Measurements from ENCODE around the gene RIC8A. TPM values are rescaled to one million over a fixed set of nuclear protein-coding genes. Genes with fewer than 3 reads are reported as not detected.
"Not testable (repeated sequence)": the region's sequence is repeated elsewhere in the genome, so short reads cannot be mapped to it uniquely, and the experiment has no call there.

RIC8A gene
- total RNA-seq, 4 donors from 2014 or later = 65.0 to 108 (median 86.8) TPM

- peak in 1 of 3 donors; percentile 28 for DNase-seq
- Histone ChIP-seq H3K27me3 (no peaks in the 10 kb centered on the region), H3K4me1 (no peaks in the 10 kb centered on the region), H3K27ac (no peak overlapping the region), H3K36me3 (peaks cover 0 to 54% (median 0%) of the 10 kb centered on the region in 3 donors), H3K4me3 (no peak overlapping the region), H3K9me3 (no peaks in the 10 kb centered on the region)
- TF ChIP-seq, protein P1, sequence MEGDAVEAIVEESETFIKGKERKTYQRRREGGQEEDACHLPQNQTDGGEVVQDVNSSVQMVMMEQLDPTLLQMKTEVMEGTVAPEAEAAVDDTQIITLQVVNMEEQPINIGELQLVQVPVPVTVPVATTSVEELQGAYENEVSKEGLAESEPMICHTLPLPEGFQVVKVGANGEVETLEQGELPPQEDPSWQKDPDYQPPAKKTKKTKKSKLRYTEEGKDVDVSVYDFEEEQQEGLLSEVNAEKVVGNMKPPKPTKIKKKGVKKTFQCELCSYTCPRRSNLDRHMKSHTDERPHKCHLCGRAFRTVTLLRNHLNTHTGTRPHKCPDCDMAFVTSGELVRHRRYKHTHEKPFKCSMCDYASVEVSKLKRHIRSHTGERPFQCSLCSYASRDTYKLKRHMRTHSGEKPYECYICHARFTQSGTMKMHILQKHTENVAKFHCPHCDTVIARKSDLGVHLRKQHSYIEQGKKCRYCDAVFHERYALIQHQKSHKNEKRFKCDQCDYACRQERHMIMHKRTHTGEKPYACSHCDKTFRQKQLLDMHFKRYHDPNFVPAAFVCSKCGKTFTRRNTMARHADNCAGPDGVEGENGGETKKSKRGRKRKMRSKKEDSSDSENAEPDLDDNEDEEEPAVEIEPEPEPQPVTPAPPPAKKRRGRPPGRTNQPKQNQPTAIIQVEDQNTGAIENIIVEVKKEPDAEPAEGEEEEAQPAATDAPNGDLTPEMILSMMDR (IDR thresholded peaks at IDR 0.05) = no peak
- no peak for TF ChIP-seq POLR2A (IDR thresholded peaks at IDR 0.05)
Measured at GRCh38 chr11:216081-216974, 8.8 kb downstream of the RIC8A start.

DNA sequence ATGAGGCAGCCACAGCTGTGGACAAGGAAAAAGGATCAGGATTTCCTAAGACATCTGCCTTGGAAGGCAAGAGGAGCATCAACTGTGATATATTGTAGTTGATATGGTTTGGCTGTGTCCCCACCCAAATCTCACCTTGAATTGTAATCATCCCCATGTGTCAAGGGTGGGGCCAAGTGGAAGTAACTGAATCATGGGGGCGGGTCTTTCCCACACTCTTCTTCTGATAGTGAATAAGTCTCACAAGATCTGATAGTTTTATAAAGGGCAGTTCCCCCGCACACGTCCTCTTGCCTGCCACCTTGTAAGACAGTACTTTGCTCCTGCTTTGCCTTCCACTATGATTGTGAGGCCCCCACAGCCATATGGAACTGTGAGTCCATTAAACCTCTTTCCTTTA lies 10.2 kb downstream of the RIC8A start:
- H3K4me1 ChIP-seq = no peaks in the 10 kb centered on the region
- peaks cover 0 to 46% (median 0%) of the 10 kb centered on the region in 3 donors for H3K36me3 ChIP-seq
- no peak for TF ChIP-seq POLR2A (IDR thresholded peaks at IDR 0.05)
- TF ChIP-seq, protein P1 (IDR thresholded peaks at IDR 0.05) = no peak
- DNase-seq = peak in 1 of 3 donors; percentile 13
- no peaks in the 10 kb centered on the region for H3K27me3 ChIP-seq
- H3K27ac ChIP-seq = no peak overlapping the region
- H3K9me3 ChIP-seq = no peaks in the 10 kb centered on the region
- H3K4me3 ChIP-seq = no peak overlapping the region

DNA sequence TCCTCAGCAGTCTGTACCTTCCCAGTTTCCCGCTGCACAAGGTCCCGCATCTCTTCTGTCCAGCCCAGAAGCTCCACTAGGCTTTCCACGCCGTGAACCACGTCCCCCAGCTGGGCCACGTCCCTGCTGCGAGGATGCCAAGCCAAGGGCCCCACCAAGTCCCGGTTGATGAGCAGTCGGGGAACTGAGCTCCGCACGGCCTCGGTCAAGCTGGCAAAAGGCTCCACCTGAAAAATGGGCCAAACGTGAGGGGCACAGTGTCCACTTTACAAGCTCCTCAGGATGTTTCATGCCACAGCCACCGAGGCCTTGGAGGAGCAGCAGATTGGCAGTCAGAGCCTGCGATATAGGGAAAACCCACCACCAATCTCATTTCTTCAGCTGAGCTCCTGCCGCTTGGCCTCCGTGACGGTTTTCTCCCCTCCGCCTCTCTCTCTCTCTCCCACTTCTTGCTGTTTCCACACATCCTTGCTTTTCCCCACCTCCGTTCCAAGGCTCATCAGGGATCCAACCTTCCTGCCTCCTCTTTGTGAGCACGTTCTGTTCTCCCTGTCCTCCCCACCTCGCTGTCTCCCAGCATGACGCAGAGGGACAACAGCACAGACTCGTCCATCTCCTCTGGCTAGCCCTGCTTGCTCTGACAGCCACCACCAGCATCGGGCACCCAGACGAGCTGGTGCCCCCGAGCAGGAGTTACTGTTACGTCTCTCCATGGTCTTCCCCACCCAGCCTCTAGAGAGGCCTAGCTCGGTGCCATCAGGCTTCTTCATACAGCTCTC lies 11.5 kb downstream of the RIC8A start:
- H3K4me3 ChIP-seq = no peak overlapping the region
- H3K36me3 ChIP-seq = peaks cover 0 to 34% (median 0%) of the 10 kb centered on the region in 3 donors
- DNase-seq = peak in 1 of 3 donors; percentile 39
- no peaks in the 10 kb centered on the region for H3K27me3 ChIP-seq
- H3K27ac ChIP-seq = no peak overlapping the region
- no peak for TF ChIP-seq POLR2A (IDR thresholded peaks at IDR 0.05)
- TF ChIP-seq, protein P1 (IDR thresholded peaks at IDR 0.05) = no peak
- H3K4me1 ChIP-seq = no peaks in the 10 kb centered on the region
- no peaks in the 10 kb centered on the region for H3K9me3 ChIP-seq

- not testable (repeated sequence) for H3K9me3 ChIP-seq, H3K27me3 ChIP-seq, H3K4me3 ChIP-seq, H3K4me1 ChIP-seq, DNase-seq, H3K27ac ChIP-seq
- peaks cover 0 to 23% (median 0%) of the 10 kb centered on the region in 3 donors for H3K36me3 ChIP-seq
Measured at GRCh38 chr11:220641-221215, 13.2 kb downstream of the RIC8A start.

GRCh38 chr11:221539-221938 lies 14.0 kb downstream of the RIC8A start:
- H3K9me3 ChIP-seq = no peaks in the 10 kb centered on the region
- H3K4me3 ChIP-seq = no peak overlapping the region
- H3K27ac ChIP-seq = peak overlapping the region in 1 of 4 donors; percentile 37
- peak in 1 of 3 donors; percentile 4 for DNase-seq
- no peaks in the 10 kb centered on the region for H3K4me1 ChIP-seq
- peaks cover 0 to 15% (median 0%) of the 10 kb centered on the region in 3 donors for H3K36me3 ChIP-seq
- no peaks in the 10 kb centered on the region for H3K27me3 ChIP-seq
- TF ChIP-seq, protein P1 (IDR thresholded peaks at IDR 0.05) = no peak
- no peak for TF ChIP-seq POLR2A (IDR thresholded peaks at IDR 0.05)
